Measurements from ENCODE around the gene ACKR3. TPM values are rescaled to one million over a fixed set of nuclear protein-coding genes. Genes with fewer than 3 reads are reported as not detected.

ACKR3 gene
- polyA plus RNA-seq: 0.74 and 1.7 TPM in 2 replicates
- 1.9 and 2.1 TPM in 2 replicates for polyA minus RNA-seq

DNA sequence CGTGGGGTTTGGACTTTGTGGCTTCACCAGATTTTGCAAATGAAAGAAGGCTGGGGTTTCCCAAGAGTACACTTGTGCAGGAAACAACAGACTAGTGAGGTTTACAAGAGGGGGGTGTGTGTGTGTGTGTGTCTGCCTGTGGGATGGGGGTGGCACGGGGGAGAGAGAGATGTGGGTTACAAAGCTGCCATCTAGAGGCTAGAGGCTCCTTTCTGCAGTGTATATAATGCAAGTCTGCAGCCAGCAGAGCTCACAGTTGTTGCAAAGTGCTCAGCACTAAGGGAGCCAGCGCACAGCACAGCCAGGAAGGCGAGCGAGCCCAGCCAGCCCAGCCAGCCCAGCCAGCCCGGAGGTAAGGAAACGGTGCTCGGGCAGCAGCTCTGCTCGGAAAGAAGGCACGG lies at the start of gene ACKR3:
ACKR3 (plus strand) TSS at position 253 of the 401 bp plus-strand sequence. CDS start 10,641 bp downstream, outside the sequence.
- H3K27ac ChIP-seq (ENCODE audit: low read length): no peak within 1 kb of the TSS
- no peaks in the 10 kb centered on the region for H4K20me1 ChIP-seq (ENCODE audit: insufficient read depth)
- H3K36me3 ChIP-seq (ENCODE audit: insufficient read depth, low read length): no peaks in the 10 kb centered on the region
- H2AFZ ChIP-seq (ENCODE audit: low read depth, low read length): no peak within 1 kb of the TSS
- peak within 1 kb of the TSS; percentile 63 for H3K4me3 ChIP-seq (ENCODE audit: low read length)
- peaks cover 45% of the 10 kb centered on the region for H3K79me2 ChIP-seq (replicated peaks; ENCODE audit: insufficient read depth, low read length)
- H3K9me2 ChIP-seq (ENCODE audit: insufficient read depth, low read length): no peaks in the 10 kb centered on the region
- TF ChIP-seq, protein P1, sequence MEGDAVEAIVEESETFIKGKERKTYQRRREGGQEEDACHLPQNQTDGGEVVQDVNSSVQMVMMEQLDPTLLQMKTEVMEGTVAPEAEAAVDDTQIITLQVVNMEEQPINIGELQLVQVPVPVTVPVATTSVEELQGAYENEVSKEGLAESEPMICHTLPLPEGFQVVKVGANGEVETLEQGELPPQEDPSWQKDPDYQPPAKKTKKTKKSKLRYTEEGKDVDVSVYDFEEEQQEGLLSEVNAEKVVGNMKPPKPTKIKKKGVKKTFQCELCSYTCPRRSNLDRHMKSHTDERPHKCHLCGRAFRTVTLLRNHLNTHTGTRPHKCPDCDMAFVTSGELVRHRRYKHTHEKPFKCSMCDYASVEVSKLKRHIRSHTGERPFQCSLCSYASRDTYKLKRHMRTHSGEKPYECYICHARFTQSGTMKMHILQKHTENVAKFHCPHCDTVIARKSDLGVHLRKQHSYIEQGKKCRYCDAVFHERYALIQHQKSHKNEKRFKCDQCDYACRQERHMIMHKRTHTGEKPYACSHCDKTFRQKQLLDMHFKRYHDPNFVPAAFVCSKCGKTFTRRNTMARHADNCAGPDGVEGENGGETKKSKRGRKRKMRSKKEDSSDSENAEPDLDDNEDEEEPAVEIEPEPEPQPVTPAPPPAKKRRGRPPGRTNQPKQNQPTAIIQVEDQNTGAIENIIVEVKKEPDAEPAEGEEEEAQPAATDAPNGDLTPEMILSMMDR (IDR thresholded peaks at IDR 0.05; ENCODE audit: poor library complexity, severe bottlenecking): peak; percentile 79
- TF ChIP-seq SMC3 (conservative IDR thresholded peaks at IDR 0.05; ENCODE audit: poor library complexity) (peak; percentile 75), POLR2AphosphoS5 (IDR thresholded peaks at IDR 0.05) (no peak), RAD21 (conservative IDR thresholded peaks at IDR 0.05) (peak; percentile 74)
- no peaks in the 10 kb centered on the region for H3K9me3 ChIP-seq (ENCODE audit: low read length)
- peak within 1 kb of the TSS; percentile 44 for H3K9ac ChIP-seq (ENCODE audit: low read length)
- H3K27me3 ChIP-seq (ENCODE audit: insufficient read depth, low read depth, low read length): peaks cover 13% of the 10 kb centered on the region
- H3F3A ChIP-seq (ENCODE audit: insufficient read depth, low read length, poor library complexity, severe bottlenecking): no peaks in the 10 kb centered on the region
- peak within 1 kb of the TSS; percentile 38 for H3K4me2 ChIP-seq (ENCODE audit: low read length)

DNA sequence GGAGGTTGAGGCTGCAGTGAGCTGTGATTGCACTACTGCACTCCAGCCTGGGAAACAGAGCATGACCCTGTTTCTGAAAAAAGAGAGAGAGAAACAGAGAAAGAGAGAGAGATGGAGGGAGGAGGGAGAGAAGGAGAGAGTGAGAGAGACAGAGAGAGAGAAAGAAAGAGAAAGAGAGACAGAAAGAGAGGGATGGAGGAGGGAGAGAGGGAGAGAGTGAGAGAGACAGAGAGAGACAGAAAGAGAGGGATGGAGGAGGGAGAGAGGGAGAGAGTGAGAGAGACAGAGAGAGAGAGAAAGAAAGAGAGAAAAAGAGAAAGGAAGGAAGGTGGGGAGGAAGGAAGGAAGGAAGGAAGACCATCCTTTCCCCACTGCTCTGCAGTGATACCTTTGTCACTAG lies 48.1 kb upstream of the ACKR3 start:
- TF ChIP-seq POLR2AphosphoS5 (IDR thresholded peaks at IDR 0.05): no peak
- TF ChIP-seq SMC3 (conservative IDR thresholded peaks at IDR 0.05; ENCODE audit: poor library complexity): no peak
- TF ChIP-seq, protein P1 (IDR thresholded peaks at IDR 0.05; ENCODE audit: poor library complexity, severe bottlenecking): no peak
- no peak for TF ChIP-seq EP300 (conservative IDR thresholded peaks at IDR 0.05; ENCODE audit: poor library complexity, severe bottlenecking)
- TF ChIP-seq TAF1 (IDR thresholded peaks at IDR 0.05; ENCODE audit: low read depth): no peak
- TF ChIP-seq EZH2 (IDR thresholded peaks at IDR 0.05; ENCODE audit: borderline replicate concordance, insufficient read depth, low read length, poor library complexity, severe bottlenecking): no peak
- no peak for TF ChIP-seq MXI1 (conservative IDR thresholded peaks at IDR 0.05; ENCODE audit: poor library complexity, severe bottlenecking)
- TF ChIP-seq, protein P2, sequence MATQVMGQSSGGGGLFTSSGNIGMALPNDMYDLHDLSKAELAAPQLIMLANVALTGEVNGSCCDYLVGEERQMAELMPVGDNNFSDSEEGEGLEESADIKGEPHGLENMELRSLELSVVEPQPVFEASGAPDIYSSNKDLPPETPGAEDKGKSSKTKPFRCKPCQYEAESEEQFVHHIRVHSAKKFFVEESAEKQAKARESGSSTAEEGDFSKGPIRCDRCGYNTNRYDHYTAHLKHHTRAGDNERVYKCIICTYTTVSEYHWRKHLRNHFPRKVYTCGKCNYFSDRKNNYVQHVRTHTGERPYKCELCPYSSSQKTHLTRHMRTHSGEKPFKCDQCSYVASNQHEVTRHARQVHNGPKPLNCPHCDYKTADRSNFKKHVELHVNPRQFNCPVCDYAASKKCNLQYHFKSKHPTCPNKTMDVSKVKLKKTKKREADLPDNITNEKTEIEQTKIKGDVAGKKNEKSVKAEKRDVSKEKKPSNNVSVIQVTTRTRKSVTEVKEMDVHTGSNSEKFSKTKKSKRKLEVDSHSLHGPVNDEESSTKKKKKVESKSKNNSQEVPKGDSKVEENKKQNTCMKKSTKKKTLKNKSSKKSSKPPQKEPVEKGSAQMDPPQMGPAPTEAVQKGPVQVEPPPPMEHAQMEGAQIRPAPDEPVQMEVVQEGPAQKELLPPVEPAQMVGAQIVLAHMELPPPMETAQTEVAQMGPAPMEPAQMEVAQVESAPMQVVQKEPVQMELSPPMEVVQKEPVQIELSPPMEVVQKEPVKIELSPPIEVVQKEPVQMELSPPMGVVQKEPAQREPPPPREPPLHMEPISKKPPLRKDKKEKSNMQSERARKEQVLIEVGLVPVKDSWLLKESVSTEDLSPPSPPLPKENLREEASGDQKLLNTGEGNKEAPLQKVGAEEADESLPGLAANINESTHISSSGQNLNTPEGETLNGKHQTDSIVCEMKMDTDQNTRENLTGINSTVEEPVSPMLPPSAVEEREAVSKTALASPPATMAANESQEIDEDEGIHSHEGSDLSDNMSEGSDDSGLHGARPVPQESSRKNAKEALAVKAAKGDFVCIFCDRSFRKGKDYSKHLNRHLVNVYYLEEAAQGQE (IDR thresholded peaks at IDR 0.05; ENCODE audit: borderline replicate concordance): no peak
- no peak for TF ChIP-seq RAD21 (conservative IDR thresholded peaks at IDR 0.05)

More for the DNA sequence above, 48.1 kb upstream of the ACKR3 start:
- H3K79me2 ChIP-seq (replicated peaks; ENCODE audit: insufficient read depth, low read length): no peaks in the 10 kb centered on the region
- no peaks in the 10 kb centered on the region for H3F3A ChIP-seq (ENCODE audit: insufficient read depth, low read length, poor library complexity, severe bottlenecking)
- H3K9me2 ChIP-seq (ENCODE audit: insufficient read depth, low read length): no peaks in the 10 kb centered on the region
- H3K27me3 ChIP-seq (ENCODE audit: insufficient read depth, low read depth, low read length): no peaks in the 10 kb centered on the region
- H2AFZ ChIP-seq (ENCODE audit: low read depth, low read length): no peak overlapping the region
- no peak overlapping the region for H3K27ac ChIP-seq (ENCODE audit: low read length)
- no peaks in the 10 kb centered on the region for H3K36me3 ChIP-seq (ENCODE audit: insufficient read depth, low read length)
- H3K4me3 ChIP-seq (ENCODE audit: low read length): no peak overlapping the region
- no peaks in the 10 kb centered on the region for H3K9me3 ChIP-seq (ENCODE audit: low read length)
- H3K9ac ChIP-seq (ENCODE audit: low read length): no peak overlapping the region
- H3K4me2 ChIP-seq (ENCODE audit: low read length): no peak overlapping the region
- H4K20me1 ChIP-seq (ENCODE audit: insufficient read depth): no peaks in the 10 kb centered on the region
